Skeletal muscle tissue (tissue), 4 donors: ENCODE measurements around the gene NAA10. TPM values are rescaled to one million over a fixed set of nuclear protein-coding genes. Genes with fewer than 3 reads are reported as not detected.

Experiments used
- H3K27ac ChIP-seq: one replicate; pipeline ENCODE4 v1.7.0; 2013; ENCODE audit warnings: mild to moderate bottlenecking, low read depth, low read length, inconsistent platforms
- H3K27me3 ChIP-seq, 3 donors: one replicate each; pipeline ENCODE4 v1.7.0; 2013; ENCODE audit warnings: low read length in 3 of 3; ENCODE audit not compliant: control insufficient read depth in 3 of 3, insufficient read depth in 3 of 3
- H3K36me3 ChIP-seq, 3 donors: one replicate each; pipeline ENCODE4 v1.7.0; 2013; ENCODE audit warnings: low read length in 3 of 3; ENCODE audit not compliant: control insufficient read depth in 3 of 3, insufficient read depth in 3 of 3
- H3K4me1 ChIP-seq, 3 donors: one replicate each; pipeline ENCODE4 v1.7.0; 2013; ENCODE audit warnings: low read length in 3 of 3, mild to moderate bottlenecking in 3 of 3; ENCODE audit not compliant: control insufficient read depth in 3 of 3, insufficient read depth in 3 of 3
- H3K4me3 ChIP-seq, 3 donors: one replicate each; pipeline ENCODE4 v1.7.0; 2013; ENCODE audit warnings: low read length in 3 of 3
- H3K9ac ChIP-seq, 3 donors: one replicate each; pipeline ENCODE4 v1.7.0; 2013; ENCODE audit warnings: low read length in 3 of 3, mild to moderate bottlenecking in 3 of 3, moderate library complexity in 2 of 3, low read depth in 1 of 3
- H3K9me3 ChIP-seq, 3 donors: one replicate each; pipeline ENCODE4 v1.7.0; 2013; ENCODE audit warnings: low read length in 3 of 3; ENCODE audit not compliant: control insufficient read depth in 3 of 3
- total RNA-seq: library from RNA; depleted of rRNA; stranded (reverse); fragments of >200 nt; gene quantifications from one replicate; pipeline ENCODE4 v1.2.3, GENCODE V29; 2014
- donor health status: Osteomylitis.

Gene NAA10
- total RNA-seq, 1 donor from 2014 or later = 13.6 TPM

GRCh38 chrX:153930011-153930910 lies 4.6 kb downstream of the NAA10 start:
- no peak overlapping the region for H3K27ac ChIP-seq
- H3K4me1 ChIP-seq = peaks cover 23 to 54% (median 31%) of the 10 kb centered on the region in 3 donors
- no peak overlapping the region for H3K4me3 ChIP-seq

GRCh38 chrX:153929576-153929975 lies 5.3 kb downstream of the NAA10 start:
- Histone ChIP-seq H3K27ac (no peak overlapping the region), H3K36me3 (peaks cover 12 to 25% (median 24%) of the 10 kb centered on the region in 3 donors), H3K9me3 (no peaks in the 10 kb centered on the region), H3K4me3 (no peak overlapping the region), H3K9ac (no peak overlapping the region), H3K4me1 (peaks cover 22 to 56% (median 31%) of the 10 kb centered on the region in 3 donors), H3K27me3 (peaks cover 0 to 5% (median 0%) of the 10 kb centered on the region in 3 donors)

More at GRCh38 chrX:153930011-153930910, 4.6 kb downstream of the NAA10 start:
- no peak overlapping the region for H3K9ac ChIP-seq
- peaks cover 0 to 5% (median 0%) of the 10 kb centered on the region in 3 donors for H3K27me3 ChIP-seq
- H3K9me3 ChIP-seq = no peaks in the 10 kb centered on the region
- H3K36me3 ChIP-seq = peaks cover 12 to 25% (median 24%) of the 10 kb centered on the region in 3 donors

GRCh38 chrX:153928846-153929245 lies 6.0 kb downstream of the NAA10 start:
- Histone ChIP-seq H3K4me3 (peak overlapping the region in 1 of 3 donors; percentile 55), H3K9ac (peak overlapping the region in 1 of 3 donors; percentile 87), H3K27me3 (peaks cover 0 to 5% (median 0%) of the 10 kb centered on the region in 3 donors), H3K36me3 (peaks cover 12 to 25% (median 24%) of the 10 kb centered on the region in 3 donors), H3K27ac (no peak overlapping the region), H3K4me1 (peaks cover 17 to 53% (median 29%) of the 10 kb centered on the region in 3 donors), H3K9me3 (no peaks in the 10 kb centered on the region)

GRCh38 chrX:153927922-153928760 lies 6.7 kb downstream of the NAA10 start:
- peaks cover 12 to 24% (median 24%) of the 10 kb centered on the region in 3 donors for H3K36me3 ChIP-seq
- peaks cover 17 to 55% (median 30%) of the 10 kb centered on the region in 3 donors for H3K4me1 ChIP-seq
- no peaks in the 10 kb centered on the region for H3K9me3 ChIP-seq
- peak overlapping the region; percentile 68 to 77 (median 77) for H3K4me3 ChIP-seq
- peaks cover 0 to 5% (median 0%) of the 10 kb centered on the region in 3 donors for H3K27me3 ChIP-seq
- peak overlapping the region; percentile 85 to 90 (median 87) for H3K9ac ChIP-seq
- peak overlapping the region; percentile 88 for H3K27ac ChIP-seq

- Histone ChIP-seq H3K4me1 (peaks cover 20 to 61% (median 35%) of the 10 kb centered on the region in 3 donors), H3K27me3 (peaks cover 0 to 5% (median 0%) of the 10 kb centered on the region in 3 donors), H3K4me3 (peak overlapping the region; percentile 68 to 77 (median 77))
These were observed 7.2 kb downstream of the NAA10 start for GRCh38 chrX:153927672-153927921.

GRCh38 chrX:153926858-153927671 lies 7.8 kb downstream of the NAA10 start:
- H3K27me3 ChIP-seq = peaks cover 0 to 5% (median 0%) of the 10 kb centered on the region in 3 donors
- H3K36me3 ChIP-seq = peaks cover 12 to 24% (median 19%) of the 10 kb centered on the region in 3 donors
- no peaks in the 10 kb centered on the region for H3K9me3 ChIP-seq
- peaks cover 21 to 63% (median 37%) of the 10 kb centered on the region in 3 donors for H3K4me1 ChIP-seq
- H3K9ac ChIP-seq = peak overlapping the region; percentile 85 to 90 (median 87)
- H3K27ac ChIP-seq = peak overlapping the region; percentile 88
- H3K4me3 ChIP-seq = peak overlapping the region; percentile 68 to 77 (median 77)

More at GRCh38 chrX:153927672-153927921, 7.2 kb downstream of the NAA10 start:
- Histone ChIP-seq H3K36me3 (peaks cover 12 to 24% (median 22%) of the 10 kb centered on the region in 3 donors), H3K27ac (peak overlapping the region; percentile 88), H3K9ac (peak overlapping the region; percentile 85 to 90 (median 87)), H3K9me3 (no peaks in the 10 kb centered on the region)

GRCh38 chrX:153926552-153926857 lies 8.3 kb downstream of the NAA10 start:
- H3K27ac ChIP-seq = peak overlapping the region; percentile 88
- H3K27me3 ChIP-seq = peaks cover 0 to 5% (median 0%) of the 10 kb centered on the region in 3 donors
- peak overlapping the region in 2 of 3 donors; percentile 38 to 68 for H3K4me3 ChIP-seq
- peak overlapping the region in 2 of 3 donors; percentile 87 to 90 for H3K9ac ChIP-seq
- H3K4me1 ChIP-seq = peaks cover 25 to 69% (median 41%) of the 10 kb centered on the region in 3 donors
- peaks cover 9 to 21% (median 13%) of the 10 kb centered on the region in 3 donors for H3K36me3 ChIP-seq
- no peaks in the 10 kb centered on the region for H3K9me3 ChIP-seq

- Histone ChIP-seq H3K9ac (peak within 1 kb of the TSS; percentile 85 to 90 (median 87)), H3K4me3 (peak within 1 kb of the TSS; percentile 38 to 77 (median 68)), H3K27ac (peak within 1 kb of the TSS; percentile 88), H3K4me1 (peaks cover 25 to 72% (median 43%) of the 10 kb centered on the region in 3 donors), H3K36me3 (peaks cover 7 to 15% (median 8%) of the 10 kb centered on the region in 3 donors), H3K9me3 (no peaks in the 10 kb centered on the region), H3K27me3 (peaks cover 0 to 7% (median 0%) of the 10 kb centered on the region in 3 donors)
These were observed 8.9 kb downstream of the NAA10 start, which contains the start of gene ARHGAP4 for GRCh38 chrX:153925739-153926551. ARHGAP4 (minus strand) TSS chrX:153926264; CDS start chrX:153926202, 62 bp downstream.
